ENCODE results near the gene SPRR2G.
"Not testable (repeated sequence)": the region's sequence is repeated elsewhere in the genome, so short reads cannot be mapped to it uniquely, and the experiment has no call there.

Gene SPRR2G

DNA sequence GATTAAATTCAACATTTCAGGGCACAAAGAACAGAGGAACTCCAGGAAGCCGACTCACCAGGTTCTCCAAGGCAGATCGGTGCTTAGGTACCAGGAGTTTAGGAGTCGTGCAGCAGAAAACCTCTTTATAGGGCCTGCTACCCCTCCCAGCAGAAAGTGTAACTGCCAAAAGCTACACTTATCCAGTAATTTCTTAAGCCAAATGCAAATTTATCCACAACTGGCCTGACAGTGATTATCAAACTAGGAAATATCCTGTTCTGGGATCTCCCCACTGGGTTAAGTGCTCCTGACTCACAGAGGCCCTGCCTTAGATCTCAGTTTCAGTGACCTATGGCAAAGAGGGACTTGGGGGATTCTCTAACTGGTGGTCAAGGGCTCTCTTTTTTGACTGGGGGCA is 37.3 kb downstream of the SPRR2G start, which contains the start of gene SPRR2F:
SPRR2F (minus strand) TSS at position 101 of the 400 bp plus-strand sequence. CDS start 783 bp downstream, outside the sequence.
- no peak for FAIRE-seq

DNA sequence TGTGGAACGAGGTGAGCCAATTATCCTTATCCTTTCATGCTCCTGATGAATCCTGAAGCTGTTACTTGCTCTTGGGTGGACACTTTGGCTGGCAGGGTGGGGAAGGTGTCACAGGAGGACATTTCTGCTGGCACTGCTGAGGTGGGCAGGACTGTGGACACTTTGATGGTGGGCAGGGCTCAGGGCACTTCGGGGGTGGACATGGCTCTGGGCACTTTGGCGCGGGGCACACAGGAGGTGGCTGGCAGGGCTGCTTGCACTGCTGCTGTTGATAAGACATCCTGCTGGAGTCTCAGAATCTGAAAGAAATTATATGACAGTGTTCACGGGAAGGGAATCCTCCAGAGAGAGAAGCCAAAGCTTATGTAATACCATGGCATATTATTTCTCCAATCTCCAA is 38.2 kb downstream of the SPRR2G start:
- not testable (repeated sequence) for FAIRE-seq

GRCh38 chr1:153100245-153100644 is 50.4 kb downstream of the SPRR2G start:
- FAIRE-seq = no peak

Data from endometrium (tissue), 2 donors.